Left hindlimb (tissue), 1 donor: ENCODE results near the gene GBE1.
"Not testable (repeated sequence)": the region's sequence is repeated elsewhere in the genome, so short reads cannot be mapped to it uniquely, and the experiment has no call there.

Experiments
- DNase-seq: peaks from one replicate; pipeline ENCODE4 v3.0.0-alpha.2; 2018

Gene GBE1

DNA sequence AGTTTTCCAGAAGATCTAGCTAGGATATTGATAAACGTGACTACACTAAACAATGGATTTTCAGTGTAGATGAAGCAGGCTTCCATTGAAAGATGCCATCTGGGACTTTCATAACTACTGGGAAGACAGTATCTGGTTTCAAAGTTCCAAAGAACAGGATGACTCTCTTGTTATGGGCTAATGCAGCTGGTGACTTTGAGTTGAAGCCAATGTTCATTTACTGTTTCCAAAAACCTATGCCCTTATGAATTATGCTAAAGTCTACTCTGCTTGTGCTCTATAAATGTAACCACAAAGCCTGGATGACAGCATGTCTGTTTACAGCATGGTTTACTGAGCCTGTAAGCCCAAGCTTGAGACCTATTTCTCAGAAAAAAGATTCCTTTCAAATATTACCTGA lies 245.4 kb downstream of the GBE1 start:
- DNase-seq: no peak

DNA sequence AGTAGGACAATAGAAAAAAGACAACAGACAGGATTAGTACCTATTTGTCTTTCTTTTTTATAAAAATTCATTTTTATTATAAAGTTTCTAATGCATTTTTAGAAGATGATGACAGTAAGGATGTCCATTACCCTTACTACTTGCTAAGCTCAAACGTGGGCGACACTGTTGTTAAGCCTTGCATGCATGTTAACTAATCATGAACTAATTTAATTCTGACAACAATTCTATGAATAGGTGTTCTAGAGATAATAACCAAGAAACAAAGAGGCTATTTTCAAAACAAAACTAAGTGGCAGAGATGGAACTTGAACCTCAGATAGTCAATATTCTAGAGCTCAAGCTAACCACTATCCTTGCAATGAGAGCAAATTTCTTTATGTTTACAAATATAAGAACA lies 247.9 kb downstream of the GBE1 start:
- DNase-seq: no peak

DNA sequence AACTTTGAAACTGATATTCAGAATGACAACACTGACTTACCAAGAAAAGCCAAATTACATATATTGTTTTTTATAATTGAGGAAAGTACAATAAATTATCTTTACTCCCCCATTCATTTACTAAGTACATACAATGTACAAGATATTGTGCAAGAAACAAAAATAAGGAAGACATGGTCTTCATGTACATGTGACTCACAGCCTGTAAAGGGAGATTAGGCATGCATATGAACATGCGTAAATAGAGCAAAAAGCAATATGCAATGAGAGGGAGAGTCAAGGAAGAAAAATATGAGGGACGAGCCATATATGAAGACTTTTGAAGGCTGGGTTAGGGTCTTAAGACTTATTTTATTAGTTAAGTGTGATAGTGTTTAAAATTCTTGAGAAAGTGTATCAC lies 258.4 kb downstream of the GBE1 start:
- no peak for DNase-seq

DNA sequence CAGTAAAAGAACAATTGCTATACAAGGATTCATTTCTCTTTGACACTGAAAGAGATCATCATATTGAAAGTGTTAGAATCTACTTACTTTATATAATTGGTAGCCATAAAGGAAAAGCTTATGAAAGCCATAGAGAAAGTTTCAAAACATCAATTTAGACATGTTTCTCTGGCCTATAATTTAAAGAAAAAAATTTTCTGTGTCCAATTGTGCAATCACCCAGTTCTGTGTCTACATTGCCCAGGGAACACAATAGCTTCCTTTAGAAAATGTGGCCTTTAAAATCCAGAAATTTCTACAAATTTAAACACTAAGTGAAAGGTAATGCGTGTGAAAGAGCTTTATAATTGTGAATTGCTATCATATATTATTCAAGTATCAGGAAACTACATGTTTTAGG lies 259.2 kb downstream of the GBE1 start:
- DNase-seq: no peak

DNA sequence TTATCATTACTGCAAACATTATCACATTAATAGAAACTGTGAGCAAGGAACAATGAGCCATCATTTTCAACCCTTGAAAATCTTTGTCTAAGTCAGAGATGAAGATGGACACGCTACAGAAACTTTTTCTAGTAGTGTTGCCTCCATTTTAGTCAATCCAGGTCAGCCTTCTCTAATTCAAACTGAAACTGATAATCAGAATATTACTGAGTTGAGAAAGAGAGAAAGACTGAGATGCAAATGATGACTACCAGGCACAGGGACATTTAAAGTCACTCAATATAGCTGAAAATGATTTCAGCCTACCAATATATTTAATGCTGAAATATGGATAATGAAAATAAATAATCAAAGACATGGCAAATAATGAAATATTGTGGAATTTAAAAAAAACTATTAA lies 261.4 kb downstream of the GBE1 start:
- no peak for DNase-seq

DNA sequence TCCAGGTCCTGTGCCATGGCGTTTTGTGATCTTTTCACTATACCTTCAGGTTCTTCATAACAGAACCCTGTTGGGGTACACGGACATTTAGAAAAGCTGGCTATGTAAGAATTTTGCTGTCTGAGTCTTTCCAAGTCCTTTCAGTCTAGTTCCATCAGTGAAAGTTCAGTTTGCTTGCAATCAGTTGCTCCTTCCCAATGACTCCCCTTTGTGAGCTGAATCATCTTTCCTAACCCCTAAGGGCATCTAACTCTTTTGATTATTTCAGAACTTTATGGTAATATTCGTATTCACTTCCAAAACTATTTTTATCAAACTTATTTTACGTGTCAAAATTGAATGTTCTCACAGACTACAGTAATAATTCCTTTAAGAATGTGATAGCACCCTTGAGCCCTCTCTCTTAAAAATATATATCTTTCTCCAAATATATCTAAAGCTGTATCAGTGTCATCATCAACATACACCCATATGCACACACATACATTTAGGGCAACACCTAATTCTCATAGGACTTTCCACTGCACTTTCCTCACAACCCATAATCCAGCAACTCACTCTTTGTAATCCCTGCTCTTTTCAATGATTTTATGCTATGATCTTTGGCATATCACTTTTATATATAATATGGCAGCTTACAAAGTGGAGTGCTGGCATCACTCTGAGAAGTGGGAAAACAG lies 263.7 kb downstream of the GBE1 start:
- DNase-seq: no peak

DNA sequence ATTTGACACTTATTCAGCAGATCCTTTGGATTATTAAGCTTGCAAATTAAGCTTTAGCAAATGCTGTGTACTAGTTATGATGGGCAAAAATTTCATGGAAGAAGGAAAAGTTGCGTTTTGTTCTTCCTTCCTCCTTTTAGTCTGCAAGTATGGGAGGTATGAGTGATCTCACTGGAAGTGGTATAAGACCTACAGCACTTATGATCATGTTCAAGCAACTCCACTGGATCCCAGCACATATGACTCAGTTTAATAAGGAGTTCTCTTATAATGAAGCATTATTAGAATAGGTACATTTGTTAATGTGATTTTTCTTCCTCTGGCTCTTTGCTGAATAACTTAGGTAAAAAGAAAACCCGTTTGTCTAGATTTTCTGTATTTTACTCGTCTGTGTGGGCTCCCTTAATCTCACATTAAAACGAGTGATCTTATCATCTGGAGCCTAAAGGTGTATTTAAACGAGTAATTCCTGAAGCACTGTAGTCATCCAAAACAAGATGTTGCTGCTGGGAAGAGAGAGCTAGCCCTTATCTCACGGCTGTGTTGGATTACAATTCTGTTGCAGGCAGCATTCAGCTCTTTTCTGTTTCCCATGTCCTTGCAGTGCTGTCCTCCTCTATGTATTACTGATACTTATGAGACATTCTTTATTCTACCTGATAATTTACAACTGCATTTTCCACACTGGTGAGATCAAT lies 264.9 kb downstream of the GBE1 start:
- DNase-seq: no peak

DNA sequence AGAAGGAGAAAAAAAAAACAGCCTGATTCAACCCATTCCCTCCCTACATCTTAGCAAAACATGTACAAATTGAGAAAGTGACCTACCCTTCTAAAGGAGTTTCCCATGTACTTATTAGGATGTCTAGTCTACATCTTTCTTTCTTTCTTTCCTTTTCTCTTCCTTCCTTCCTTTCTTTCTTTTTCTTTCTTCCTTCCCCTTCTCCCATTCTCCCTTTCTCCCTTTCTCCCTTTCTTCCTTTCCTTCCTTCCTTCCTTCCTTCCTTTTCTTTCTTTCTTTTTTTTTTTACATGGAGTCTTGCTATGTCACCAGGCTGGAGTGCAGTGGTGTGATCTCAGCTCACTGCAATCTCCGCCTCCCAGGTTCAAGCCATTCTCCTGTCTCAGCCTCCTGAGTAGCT lies 269.0 kb downstream of the GBE1 start:
- not testable (repeated sequence) for DNase-seq

DNA sequence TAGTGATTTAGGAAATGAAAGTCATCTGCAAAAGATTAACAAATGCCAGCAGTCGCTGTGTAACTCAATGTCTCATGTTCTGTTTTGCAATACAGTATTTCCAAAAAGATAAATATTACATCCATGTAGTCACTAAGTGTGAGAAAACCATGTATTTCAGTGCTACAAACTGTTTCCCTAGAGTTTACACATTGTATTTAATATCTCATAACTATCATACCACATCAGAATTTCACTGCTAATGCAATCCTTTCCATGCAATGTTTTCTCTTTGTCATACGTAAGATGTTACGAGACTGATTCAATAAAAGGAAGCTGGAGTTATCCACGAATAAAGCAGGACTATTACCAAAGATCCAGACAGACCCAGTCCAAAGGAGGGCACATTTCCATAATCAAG lies 269.4 kb downstream of the GBE1 start:
- DNase-seq: no peak

DNA sequence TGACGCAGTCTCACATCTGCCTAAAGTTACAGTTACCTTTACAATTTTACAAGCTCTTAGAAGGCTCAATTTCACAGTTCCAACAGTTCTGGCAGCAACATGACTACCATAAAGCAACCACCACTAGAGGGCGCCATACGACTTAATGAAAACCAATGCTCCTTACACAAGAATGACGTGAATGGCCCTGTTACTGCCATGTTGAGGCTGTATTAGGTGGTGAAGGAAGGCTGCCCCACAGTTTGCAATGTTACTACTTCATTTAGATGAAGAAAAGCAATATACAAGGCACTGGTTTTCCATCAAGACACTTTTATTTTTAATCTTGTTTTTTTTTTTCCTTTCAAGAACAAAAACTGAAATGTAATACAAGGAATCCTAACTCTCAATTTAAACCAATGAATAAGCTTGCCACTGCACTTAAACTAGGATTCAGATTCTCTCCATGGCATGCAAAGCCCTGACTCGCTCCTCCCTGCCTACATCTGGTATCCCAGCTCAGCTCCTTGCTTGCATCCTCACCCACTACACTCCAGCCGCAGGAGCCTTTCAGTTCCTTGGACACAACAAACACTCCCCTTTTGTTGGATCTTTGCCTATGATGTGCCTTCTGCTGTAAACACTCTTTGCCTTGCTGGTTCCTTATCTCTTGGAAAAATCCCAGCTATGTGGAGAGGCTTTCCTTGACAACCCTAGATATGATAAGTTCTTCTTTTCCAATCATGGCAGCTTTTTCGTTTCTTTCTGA lies 270.7 kb downstream of the GBE1 start:
- DNase-seq: peak; percentile 65

DNA sequence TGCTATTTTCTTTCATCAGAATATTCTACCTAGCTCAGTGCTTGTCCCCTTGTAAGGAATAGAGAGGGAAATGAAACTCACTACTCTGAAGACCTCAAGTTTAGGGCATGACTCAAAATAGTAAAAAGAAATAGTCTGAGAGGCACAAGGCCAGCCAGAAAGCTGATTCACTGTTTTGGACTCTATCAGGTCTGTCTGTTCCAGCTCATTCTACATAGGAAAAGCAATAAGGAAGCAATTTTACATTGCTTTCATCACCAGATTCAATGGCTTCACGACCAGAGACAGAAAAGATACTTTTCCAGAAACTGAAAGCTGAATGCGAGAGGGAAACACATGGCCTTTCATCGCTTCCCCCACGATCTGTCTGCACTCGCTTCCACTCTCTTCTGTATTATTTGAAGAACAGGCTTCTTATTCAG lies 276.0 kb downstream of the GBE1 start:
- DNase-seq: peak; percentile 42

DNA sequence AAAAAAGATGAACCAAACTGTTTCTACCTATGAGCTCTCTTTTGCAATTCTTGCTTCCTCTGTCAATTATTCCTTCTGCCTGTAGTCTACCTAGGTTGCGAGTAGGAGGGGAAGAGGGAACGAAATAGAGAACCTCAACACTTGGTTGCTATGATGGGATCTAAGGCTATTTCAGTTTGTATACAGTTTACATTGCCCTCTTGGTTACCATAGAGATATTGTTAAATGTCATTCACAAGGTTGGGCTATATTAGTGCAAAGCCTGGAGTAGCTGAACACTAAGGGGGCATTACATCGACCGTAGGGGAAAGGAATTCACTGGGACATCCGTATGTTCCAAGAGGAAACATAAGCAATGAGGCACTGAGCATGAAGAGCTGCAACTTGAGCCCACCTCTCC lies 276.9 kb downstream of the GBE1 start:
- no peak for DNase-seq

DNA sequence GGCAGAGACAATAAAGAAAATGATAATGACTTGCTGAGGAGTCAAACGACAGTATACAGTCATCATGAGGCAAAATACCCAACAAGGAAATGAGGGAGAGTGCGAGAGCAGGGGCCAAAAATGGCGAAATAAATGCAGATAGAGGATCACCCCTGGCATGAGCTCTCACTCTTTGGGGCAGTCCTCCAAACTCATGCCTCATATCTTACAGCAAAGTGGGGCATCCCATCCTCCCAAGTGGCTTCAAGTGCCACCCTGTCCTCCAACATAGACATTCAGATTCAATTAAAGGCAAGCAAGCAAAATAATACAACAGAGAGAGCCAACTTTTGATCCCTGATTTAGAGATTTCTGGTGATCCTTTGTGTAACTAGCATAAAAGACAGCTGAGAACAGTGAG lies 278.4 kb downstream of the GBE1 start:
- DNase-seq: no peak

DNA sequence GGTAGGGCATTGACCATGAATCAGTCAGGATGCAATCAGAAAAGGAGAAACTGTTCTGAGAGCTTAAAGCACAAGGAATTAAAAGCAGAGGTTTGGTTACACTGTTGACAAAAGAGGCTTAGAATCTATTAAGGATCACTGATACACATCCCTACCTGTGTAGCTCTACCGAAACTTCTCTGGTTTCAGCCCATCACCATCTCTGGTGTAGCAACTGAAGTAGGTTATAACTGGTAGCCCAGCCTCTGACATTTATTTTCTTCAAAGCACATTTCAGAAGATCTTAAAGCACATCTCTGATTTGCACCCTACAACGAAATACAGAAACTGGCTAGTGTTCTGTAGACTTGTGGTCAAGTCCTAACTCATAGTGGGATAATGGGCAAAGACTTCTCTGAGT lies 283.7 kb downstream of the GBE1 start:
- DNase-seq: no peak

DNA sequence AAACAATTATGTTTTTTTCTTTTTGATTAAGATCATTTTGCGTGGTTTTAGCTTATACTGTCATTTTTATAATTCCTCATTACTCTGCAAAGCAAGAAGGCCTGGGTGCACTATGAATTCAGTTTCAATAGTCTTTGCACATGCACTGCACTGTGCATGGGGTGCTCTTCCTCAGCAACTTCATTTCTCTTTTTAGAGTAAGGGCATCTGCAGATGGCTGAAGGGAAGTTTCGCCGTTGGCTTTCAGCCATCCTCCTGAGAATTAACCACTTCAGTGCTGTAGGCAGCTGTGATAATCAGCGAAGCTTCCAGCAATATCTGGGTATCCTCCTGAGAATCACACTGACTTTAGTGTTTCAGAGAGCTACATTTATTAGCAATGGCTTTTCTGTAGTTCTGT lies 284.8 kb downstream of the GBE1 start:
- no peak for DNase-seq

DNA sequence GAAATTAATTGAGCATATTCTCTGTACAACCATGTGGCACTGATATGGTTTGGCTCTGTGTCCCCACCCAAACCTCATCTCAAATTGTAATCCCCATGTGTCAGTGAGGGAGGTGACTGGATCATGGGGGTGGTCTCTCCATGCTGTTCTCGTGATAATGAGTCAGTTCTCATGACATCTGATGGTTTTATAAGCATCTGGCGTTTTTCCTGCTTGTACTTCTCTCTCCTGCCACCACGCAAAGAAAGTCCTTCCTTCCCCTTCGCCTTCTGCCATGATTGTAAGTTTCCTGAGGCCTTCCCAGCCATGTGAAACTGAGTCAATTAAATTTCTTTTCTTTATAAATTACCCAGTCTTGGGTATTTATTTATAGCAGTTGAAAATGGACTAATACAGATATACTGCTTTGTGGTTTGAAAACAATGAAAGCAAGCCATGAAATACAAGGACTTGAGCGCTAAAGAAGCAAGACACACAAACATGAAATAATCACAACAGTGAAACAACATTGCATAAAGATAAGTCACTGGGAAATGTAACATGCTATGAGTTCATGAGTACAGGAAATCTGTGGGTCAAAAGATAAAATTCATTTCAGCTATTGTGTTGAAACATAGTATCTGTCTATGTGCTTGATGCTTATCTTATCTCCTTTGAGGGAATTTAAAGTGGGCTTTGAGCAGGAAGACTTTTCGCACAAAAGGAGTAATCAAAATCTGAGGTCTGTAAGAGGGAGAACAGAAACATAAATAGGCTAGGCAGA lies 288.7 kb downstream of the GBE1 start:
- DNase-seq: no peak

DNA sequence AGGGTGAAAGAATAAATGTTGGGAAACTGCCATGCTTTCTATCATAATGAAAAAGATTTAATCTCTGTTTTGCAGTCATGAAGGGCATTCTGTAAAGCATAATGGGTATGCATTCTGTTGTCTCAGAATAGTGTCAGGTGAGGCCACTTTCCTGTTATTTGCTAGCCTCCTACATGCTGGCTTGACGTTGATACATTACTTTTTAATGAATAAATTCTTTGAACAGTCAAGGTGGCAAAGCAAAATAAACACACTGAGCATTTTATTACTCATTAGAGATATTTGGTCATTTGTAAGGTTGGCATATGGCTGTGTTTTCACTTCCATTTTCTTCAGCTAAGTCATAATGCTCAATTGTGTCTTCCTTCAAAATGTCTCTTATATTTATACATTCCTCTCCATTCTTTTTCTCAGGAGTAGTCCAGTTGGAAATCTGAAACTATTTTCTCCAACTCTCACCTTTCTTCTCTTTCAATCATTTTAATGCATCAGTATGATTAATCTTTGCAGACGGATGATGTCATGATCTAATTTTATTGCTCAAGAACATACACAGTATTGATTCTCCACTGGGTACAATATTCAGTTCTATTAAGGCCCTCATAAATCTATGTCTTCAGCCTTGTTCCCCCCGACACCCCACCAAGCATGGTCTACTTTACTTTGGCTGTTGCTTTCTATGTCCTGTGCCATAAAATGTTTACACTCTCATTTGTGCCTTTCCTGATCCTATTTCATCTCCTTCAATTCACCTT lies 290.7 kb downstream of the GBE1 start:
- DNase-seq: no peak

DNA sequence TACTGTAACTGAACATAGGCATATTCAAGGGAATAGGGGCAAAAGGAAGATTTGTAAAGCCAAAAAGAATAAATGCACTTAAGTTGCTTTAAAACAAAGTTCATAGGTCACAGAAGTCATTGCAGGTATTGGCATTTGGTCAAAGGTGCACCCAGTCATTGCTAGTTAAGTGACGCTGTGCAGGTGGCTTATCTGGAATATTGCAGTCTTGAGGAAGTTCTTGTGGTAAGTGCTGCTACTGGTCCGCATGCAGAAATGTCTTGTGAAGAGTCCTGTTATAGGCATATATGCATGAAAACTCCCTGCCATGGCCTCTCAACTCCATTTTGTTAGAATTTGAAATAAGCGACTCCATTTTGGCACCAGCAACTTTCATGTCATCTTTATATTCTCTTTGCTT lies 293.1 kb downstream of the GBE1 start:
- DNase-seq: no peak

DNA sequence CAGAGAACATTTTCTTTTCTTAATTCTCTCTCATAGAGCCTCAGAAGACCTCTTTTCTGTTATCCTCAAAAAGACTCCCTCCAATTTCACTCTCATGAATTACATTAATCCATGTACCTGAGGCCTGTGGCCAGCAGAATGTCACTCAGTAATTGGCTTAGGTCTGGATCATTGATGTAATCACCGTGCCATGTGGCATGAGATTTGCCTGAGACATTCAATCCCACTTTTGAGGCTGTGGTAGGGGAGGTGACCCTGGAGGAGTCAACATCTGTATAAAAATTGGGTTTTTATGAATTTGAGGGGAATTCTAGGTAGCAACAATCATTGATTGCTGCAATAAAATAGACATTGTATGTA lies 295.3 kb downstream of the GBE1 start:
- no peak for DNase-seq

DNA sequence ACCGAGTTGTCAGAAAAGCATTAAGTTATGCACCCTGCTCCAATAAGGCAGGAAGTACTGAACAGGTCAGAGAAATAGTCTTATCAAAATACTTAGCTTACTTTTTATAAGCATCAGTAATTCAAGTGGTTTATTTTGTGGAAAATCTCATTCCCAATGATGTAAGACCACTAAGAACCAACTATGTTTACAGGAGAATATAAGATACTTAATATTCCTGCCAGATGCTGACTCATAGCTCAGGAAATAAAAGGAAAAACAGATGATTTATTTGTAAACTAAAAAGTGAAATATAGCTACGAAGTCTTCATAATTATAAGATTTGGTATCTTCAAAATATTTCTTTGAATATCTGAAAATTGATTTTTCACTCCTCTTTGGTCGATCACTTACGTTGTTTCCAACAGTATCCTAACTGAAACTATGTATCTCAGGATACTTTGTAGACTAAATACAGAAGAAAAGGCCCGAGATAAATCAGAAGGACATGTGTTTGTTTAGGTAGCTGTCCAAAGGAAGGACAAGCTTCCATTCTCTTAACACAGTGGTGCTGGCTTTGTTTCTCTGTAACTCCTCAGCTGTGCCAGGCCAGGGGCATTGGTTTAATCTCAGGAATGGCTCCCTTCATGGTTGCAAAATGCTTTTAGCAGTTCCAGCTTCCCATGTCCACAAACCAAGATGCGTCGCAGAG lies 295.8 kb downstream of the GBE1 start:
- no peak for DNase-seq

DNA sequence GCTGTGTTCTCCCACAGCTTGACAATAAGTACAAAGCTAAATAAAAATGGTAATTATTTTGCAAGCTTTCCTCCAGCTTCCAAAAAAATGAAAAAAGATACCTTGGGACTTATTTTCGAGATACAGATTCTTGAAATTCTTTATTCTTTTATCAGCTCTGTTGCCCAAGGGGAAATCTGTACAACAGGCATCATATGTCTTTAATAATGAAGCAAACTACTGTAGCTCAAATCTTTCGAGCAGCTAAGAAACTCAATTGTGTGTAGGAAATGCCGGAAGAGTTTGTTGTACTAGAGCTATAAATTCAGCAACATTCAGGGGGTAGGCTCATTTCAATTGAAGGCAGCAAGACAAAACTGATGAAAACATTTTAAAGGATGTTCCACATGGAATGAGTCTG lies 297.7 kb downstream of the GBE1 start:
- DNase-seq: no peak

DNA sequence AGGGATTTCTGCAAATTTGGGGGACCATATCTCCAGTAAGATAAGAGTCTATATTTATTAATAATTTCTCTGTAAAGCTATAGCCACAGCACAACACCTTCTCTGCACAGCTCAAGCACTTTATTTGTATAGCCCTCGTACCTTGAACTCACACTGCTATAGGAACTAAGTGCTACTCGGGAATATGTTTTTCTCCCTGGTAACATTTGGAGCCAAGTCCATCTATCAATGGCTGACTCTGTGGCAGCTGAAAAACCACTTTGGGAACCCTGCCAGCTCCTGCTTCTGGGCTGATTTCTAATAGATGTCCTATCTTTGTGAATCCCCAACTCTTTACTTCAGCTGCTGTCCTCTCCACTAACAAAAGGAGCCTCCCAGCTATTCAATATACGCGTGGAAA lies 298.5 kb downstream of the GBE1 start:
- no peak for DNase-seq
